Uterus (tissue), 4 donors: Measurements from ENCODE around the gene LRCH3. TPM values are rescaled to one million over a fixed set of nuclear protein-coding genes. Genes with fewer than 3 reads are reported as not detected.

Source experiments
- DNase-seq, 2 donors: peaks; one replicate each; pipeline ENCODE4 v3.0.0-alpha.2; 2019 to 2020
- H3K27ac ChIP-seq, 2 donors: fragments of 200-600 bp; sonication (generic); 1 replicate in 1 of 2; 2 replicates in 1 of 2; pipeline ENCODE4 v1.5.1; 2016 to 2018
- H3K27me3 ChIP-seq, 2 donors: fragments of 200-600 bp; sonication (generic); one replicate each; pipeline ENCODE4 v1.5.1; 2018 to 2019; ENCODE audit warnings: control low read depth in 1 of 2
- H3K36me3 ChIP-seq, 2 donors: fragments of 200-600 bp; sonication (generic); one replicate each; pipeline ENCODE4 v1.5.1; 2019; ENCODE audit warnings: control low read depth in 1 of 2
- H3K4me1 ChIP-seq, 2 donors: fragments of 200-600 bp; sonication (generic); one replicate each; pipeline ENCODE4 v1.5.1; 2018 to 2019; ENCODE audit warnings: control low read depth in 1 of 2
- H3K4me3 ChIP-seq, 2 donors: fragments of 200-600 bp; sonication (generic); 1 replicate in 1 of 2; 2 replicates in 1 of 2; pipeline ENCODE4 v1.5.1; 2018 to 2019; ENCODE audit warnings: mild to moderate bottlenecking in 1 of 2
- H3K9me3 ChIP-seq, 2 donors: fragments of 200-600 bp; sonication (generic); one replicate each; pipeline ENCODE4 v1.5.1; 2019; ENCODE audit warnings: control low read depth in 1 of 2
- CTCF ChIP-seq, 4 experiments: fragments of 200-600 bp in 2 of 4; fragments of 450-650 bp in 2 of 4; sonication (generic) in 2 of 4; IDR thresholded peaks; one replicate each; pipeline ENCODE4 v1.5.1; 2016 to 2019; ENCODE audit warnings: antibody characterized with exemption in 4 of 4, mild to moderate bottlenecking in 2 of 4, moderate library complexity in 1 of 4
- POLR2A ChIP-seq, 2 donors: fragments of 450-650 bp; IDR thresholded peaks; one replicate each; pipeline ENCODE4 v1.6.1; 2016; ENCODE audit warnings: antibody characterized with exemption in 2 of 2, mild to moderate bottlenecking in 1 of 2, moderate library complexity in 1 of 2
- intact Hi-C: fragments of 100-400 bp; cut with DNase I; formaldehyde crosslinking; loops from one replicate; pipeline ENCODE4 v1.15.1; 2023; ENCODE audit warnings: low total_unique reads
- total RNA-seq, 4 donors: library from RNA; depleted of rRNA in 3 of 4; stranded (reverse); fragments of >200 nt in 3 of 4; gene quantifications; one replicate each; pipeline versions ENCODE4 v1.1.0 to v1.2.4, GENCODE V29; 2014 to 2023
- donor health status: DM: yes; HTN: yes; CAD: no.

Gene LRCH3
- total RNA-seq, result 100 to 1,000 TPM in 2 of 4 donors, 10 to 100 TPM in 2; 73.5 to 108 (median 100) TPM

- Histone ChIP-seq H3K27ac (peak within 1 kb of the TSS; percentile 90 to 96), H3K4me1 (peaks cover 0 to 4% of the 10 kb centered on the region in 2 donors), H3K9me3 (no peaks in the 10 kb centered on the region), H3K36me3 (no peaks in the 10 kb centered on the region), H3K27me3 (no peaks in the 10 kb centered on the region), H3K4me3 (peak within 1 kb of the TSS; percentile 57 to 97)
- intact Hi-C loops, result no loop called here
- TF ChIP-seq POLR2A (IDR thresholded peaks at IDR 0.05) (peak; percentile 39 to 75), CTCF (IDR thresholded peaks at IDR 0.05) (peak in 2 of 4 experiments; percentile 1 to 3)
- peak; percentile 69 to 83 for DNase-seq
These were observed at the start of gene LRCH3 for GRCh38 chr3:197791113-197791891. Gene LRCH3, plus strand, starts transcription at chr3:197791254. Its CDS starts 25 bp downstream, at chr3:197791279.

GRCh38 chr3:197742787-197743186 is 48.3 kb upstream of the LRCH3 start:
- Histone ChIP-seq H3K36me3 (no peaks in the 10 kb centered on the region), H3K4me1 (no peaks in the 10 kb centered on the region), H3K27ac (no peak overlapping the region), H3K4me3 (no peak overlapping the region), H3K9me3 (no peaks in the 10 kb centered on the region), H3K27me3 (no peaks in the 10 kb centered on the region)
- intact Hi-C loops, result no loop called here
- DNase-seq, result no peak
- TF ChIP-seq CTCF (IDR thresholded peaks at IDR 0.05), result no peak

- Histone ChIP-seq H3K4me3 (no peak overlapping the region), H3K36me3 (no peaks in the 10 kb centered on the region), H3K27ac (no peak overlapping the region), H3K27me3 (no peaks in the 10 kb centered on the region), H3K4me1 (peaks cover 0 to 5% of the 10 kb centered on the region in 2 donors), H3K9me3 (no peaks in the 10 kb centered on the region)
- TF ChIP-seq POLR2A (IDR thresholded peaks at IDR 0.05) (no peak), CTCF (IDR thresholded peaks at IDR 0.05) (no peak)
- DNase-seq, result no peak
- intact Hi-C loops, result no loop called here
These were observed 44.8 kb upstream of the LRCH3 start for GRCh38 chr3:197746209-197746608.

GRCh38 chr3:197746801-197747237 is 44.2 kb upstream of the LRCH3 start:
- Histone ChIP-seq H3K27ac (no peak overlapping the region), H3K4me1 (peaks cover 5 to 6% of the 10 kb centered on the region in 2 donors), H3K27me3 (no peaks in the 10 kb centered on the region), H3K36me3 (no peaks in the 10 kb centered on the region), H3K9me3 (no peaks in the 10 kb centered on the region), H3K4me3 (no peak overlapping the region)
- no peak for TF ChIP-seq CTCF (IDR thresholded peaks at IDR 0.05)
- TF ChIP-seq POLR2A (IDR thresholded peaks at IDR 0.05), result no peak
- DNase-seq, result no peak
- intact Hi-C loops, result no loop called here

GRCh38 chr3:197748597-197749314 is 42.3 kb upstream of the LRCH3 start:
- H3K36me3 ChIP-seq, result no peaks in the 10 kb centered on the region
- intact Hi-C loops, result no loop called here
- no peaks in the 10 kb centered on the region for H3K9me3 ChIP-seq
- H3K4me1 ChIP-seq, result peaks cover 9 to 10% of the 10 kb centered on the region in 2 donors
- H3K27me3 ChIP-seq, result no peaks in the 10 kb centered on the region
- peak overlapping the region; percentile 95 to 96 for H3K27ac ChIP-seq
- DNase-seq, result no peak
- H3K4me3 ChIP-seq, result peak overlapping the region; percentile 69 to 74
- TF ChIP-seq CTCF (IDR thresholded peaks at IDR 0.05) (no peak), POLR2A (IDR thresholded peaks at IDR 0.05) (no peak)
